ENCODE measurements around the gene BIK. TPM values are rescaled to one million over a fixed set of nuclear protein-coding genes. Genes with fewer than 3 reads are reported as not detected.

The BIK gene
- 0.39 TPM in 1 of 2 replicates, not detected in the other for total RNA-seq

GRCh38 chr22:43110444-43110926 lies at the start of gene BIK:
Gene BIK (plus strand): TSS chr22:43110750. CDS start chr22:43124023, 13,273 bp downstream.

DNA sequence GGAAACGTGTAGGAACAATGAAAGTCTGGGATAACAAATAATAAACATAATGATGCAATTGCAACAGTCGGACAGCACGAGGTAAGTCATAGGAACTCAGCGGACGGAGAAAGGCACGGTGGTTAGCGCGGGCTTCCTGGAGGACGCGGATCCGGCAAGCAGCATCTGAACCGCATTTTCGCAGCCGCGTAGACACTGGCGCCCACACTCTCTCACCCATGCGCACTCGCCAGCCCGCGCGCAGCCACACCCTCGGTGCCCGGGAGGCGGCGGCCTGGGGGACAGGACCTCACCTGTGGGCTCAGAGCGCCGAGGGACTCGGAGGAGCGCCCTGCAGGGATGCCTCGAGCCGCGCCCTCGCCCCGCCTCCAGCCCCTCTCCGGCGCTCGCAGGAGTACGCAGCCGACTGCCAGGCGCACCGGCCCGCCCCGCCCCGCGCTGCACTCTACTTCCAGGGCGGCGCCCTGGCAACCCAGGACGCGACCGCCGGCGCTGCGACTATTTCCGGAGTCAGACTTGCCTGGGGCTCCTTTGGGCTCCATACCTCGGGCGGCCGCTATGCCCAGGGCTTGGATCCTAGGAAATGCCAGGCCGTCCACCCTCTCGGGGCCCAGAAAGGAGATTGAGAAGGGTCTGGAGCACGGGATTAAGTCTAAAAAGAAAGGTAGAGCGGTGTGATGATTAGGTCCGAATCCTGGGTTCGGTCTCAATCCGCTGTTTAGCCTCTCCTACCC lies 21.4 kb upstream of the BIK start, which contains the start of gene TTLL1:
TSS of gene TTLL1 (minus strand) at position 408 of the 734 bp plus-strand sequence. CDS start 13,805 bp downstream, outside the sequence.

DNA sequence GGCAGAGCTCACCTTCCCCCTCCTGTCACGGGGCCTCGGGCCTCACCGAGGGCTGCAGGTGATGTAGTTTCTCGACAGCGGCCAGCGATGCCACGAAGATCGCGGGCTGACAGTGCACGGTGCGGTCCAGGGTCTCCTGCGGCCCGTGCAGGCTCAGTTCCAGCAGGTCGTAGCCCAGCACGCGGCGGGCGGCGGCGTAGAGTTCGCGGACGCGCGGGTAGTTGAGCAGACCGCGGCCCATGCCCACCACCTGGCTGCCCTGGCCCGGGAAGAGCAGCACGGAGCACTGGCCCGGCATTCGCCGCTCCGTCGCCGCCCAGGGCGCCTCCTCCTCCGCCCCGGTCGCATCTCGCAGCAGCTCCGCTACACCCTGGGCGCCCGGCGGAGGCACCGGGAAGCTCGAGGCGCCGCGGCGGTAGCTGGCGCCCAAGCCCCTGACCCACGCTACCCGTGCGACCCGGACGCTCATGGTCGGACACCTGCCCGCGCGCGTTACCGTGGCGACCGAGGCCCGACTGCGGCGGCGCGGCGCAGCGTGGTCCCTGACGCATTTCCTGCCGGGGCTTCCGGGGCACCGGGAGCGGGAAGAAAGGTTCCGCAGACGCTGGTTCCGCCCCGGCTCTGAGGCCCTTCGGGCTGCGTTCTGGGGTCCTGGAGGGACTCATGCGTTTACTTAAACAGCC lies 32.5 kb downstream of the BIK start, which contains the start of gene MCAT:
TSS of gene MCAT (minus strand) at position 519 of the 683 bp plus-strand sequence. CDS start at position 469, 50 bp downstream.

DNA sequence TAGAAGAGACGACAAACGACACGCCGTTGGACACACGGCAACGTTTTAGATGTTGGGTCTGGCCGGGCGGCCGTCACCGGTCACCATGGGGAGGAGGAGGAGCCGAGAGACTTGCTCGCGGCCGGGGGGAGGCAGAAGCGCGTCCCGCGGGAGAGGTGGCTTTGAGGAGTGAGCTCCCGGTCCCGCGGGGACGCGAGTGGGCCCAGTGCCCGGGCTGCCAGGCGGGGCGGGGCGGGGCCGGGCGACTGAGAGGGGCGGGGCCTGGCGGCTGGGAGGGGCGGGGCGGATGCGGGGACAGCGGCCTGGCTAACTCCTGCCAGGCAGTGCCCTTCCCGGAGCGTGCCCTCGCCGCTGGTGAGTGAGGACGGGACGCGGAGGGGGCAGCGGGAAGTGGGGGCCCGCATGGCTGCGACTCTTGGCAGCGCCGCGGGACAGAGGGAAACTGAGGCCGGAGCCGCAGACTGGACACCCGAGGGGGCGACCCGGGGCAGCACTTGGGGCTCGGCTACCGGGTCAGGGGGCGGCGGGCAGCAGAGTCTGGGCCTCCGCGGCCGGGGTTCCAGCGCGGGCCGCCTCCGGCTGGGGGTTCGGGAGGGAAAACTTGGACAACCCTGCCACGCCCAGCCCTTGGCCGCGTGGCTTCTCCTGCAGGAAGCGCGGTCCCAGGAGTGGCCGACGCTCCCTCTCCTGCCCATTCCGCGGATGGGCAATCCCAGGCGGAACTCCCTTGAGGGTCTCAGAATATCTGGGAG lies 40.9 kb downstream of the BIK start, which contains the start of gene TSPO:
TSS of gene TSPO (plus strand) at position 309 of the 752 bp plus-strand sequence. CDS start 7,680 bp downstream, outside the sequence.

Other genes with a start within 250 kb of the BIK start
- 27.2 and 38.7 TPM in 2 replicates for gene PACSIN2, start 95.6 kb upstream of the BIK start, total RNA-seq
- gene TTLL1, start 21.4 kb upstream of the BIK start, total RNA-seq: 6.2 and 8.4 TPM in 2 replicates
- gene MCAT, start 32.6 kb downstream of the BIK start, total RNA-seq: 13.9 and 21.6 TPM in 2 replicates
- gene TSPO, start 40.8 kb downstream of the BIK start, total RNA-seq: 235 and 477 TPM in 2 replicates
- gene TTLL12, start 76.4 kb downstream of the BIK start, total RNA-seq: 32.6 and 34.9 TPM in 2 replicates
- gene SCUBE1, start 232.6 kb downstream of the BIK start, total RNA-seq: 0.78 and 2.4 TPM in 2 replicates